DMS53 treated with DMSO at 0.1 percent for 48 hours (cell line): ENCODE results near the gene GXYLT1.
A peak's percentile ranks its signal among the peaks of the same experiment; 100 is the strongest.
"Not testable (repeated sequence)": the region's sequence is repeated elsewhere in the genome, so short reads cannot be mapped to it uniquely, and the experiment has no call there.

Source experiments
- DNase-seq: peaks from one replicate; lab custom pipeline; 2025; ENCODE audit not compliant: unreplicated experiment; lab: John Stamatoyannopoulos, UW

GXYLT1 gene

GRCh38 chr12:42103155-42103554 is 41.5 kb downstream of the GXYLT1 start:
- DNase-seq: no peak

- DNase-seq: no peak
Observed at GRCh38 chr12:42102720-42103119, 42.0 kb downstream of the GXYLT1 start.

GRCh38 chr12:42099433-42099832 is 45.2 kb downstream of the GXYLT1 start:
- DNase-seq: no peak

- DNase-seq: no peak
Observed at GRCh38 chr12:42097971-42098370, 46.7 kb downstream of the GXYLT1 start.

- peak; percentile 95 for DNase-seq
Observed at GRCh38 chr12:42094277-42094676, 50.4 kb downstream of the GXYLT1 start.

GRCh38 chr12:42091769-42092168 is 52.9 kb downstream of the GXYLT1 start:
- DNase-seq: no peak

GRCh38 chr12:42090899-42091298 is 53.8 kb downstream of the GXYLT1 start:
- DNase-seq: no peak

- DNase-seq: no peak
Observed at GRCh38 chr12:42086031-42086430, 58.6 kb downstream of the GXYLT1 start.

- no peak for DNase-seq
Observed at GRCh38 chr12:42085594-42085993, 59.1 kb downstream of the GXYLT1 start.

GRCh38 chr12:42084522-42084921 is 60.2 kb downstream of the GXYLT1 start:
- DNase-seq: no peak

- no peak for DNase-seq
Observed at GRCh38 chr12:42076976-42077375, 67.7 kb downstream of the GXYLT1 start.

- DNase-seq: no peak
Observed at GRCh38 chr12:42070036-42070435, 74.6 kb downstream of the GXYLT1 start.

GRCh38 chr12:42059127-42059526 is 85.5 kb downstream of the GXYLT1 start:
- no peak for DNase-seq

- DNase-seq: no peak
Observed at GRCh38 chr12:42056130-42056529, 88.5 kb downstream of the GXYLT1 start.

- no peak for DNase-seq
Observed at GRCh38 chr12:42053456-42053855, 91.2 kb downstream of the GXYLT1 start.

- not testable (repeated sequence) for DNase-seq
Observed at GRCh38 chr12:42048980-42049379, 95.7 kb downstream of the GXYLT1 start.

- DNase-seq: no peak
Observed at GRCh38 chr12:42039577-42039976, 105.1 kb downstream of the GXYLT1 start.

GRCh38 chr12:42039176-42039575 is 105.5 kb downstream of the GXYLT1 start:
- DNase-seq: no peak

GRCh38 chr12:42031847-42032564 is 112.7 kb downstream of the GXYLT1 start:
- no peak for DNase-seq
